Thyroid gland (tissue), 4 donors: ENCODE data around the gene CRYBG3. TPM values are rescaled to one million over a fixed set of nuclear protein-coding genes. Genes with fewer than 3 reads are reported as not detected.

ENCODE experiments used
- DNase-seq, 2 donors: peaks; one replicate each; pipeline ENCODE4 v3.0.0-alpha.2; 2019
- H3K27ac ChIP-seq, 3 donors: fragments of 200-600 bp; sonication (generic); 1 replicate in 2 of 3; 2 replicates in 1 of 3; pipeline ENCODE4 v1.5.1; 2016 to 2019; ENCODE audit warnings: mild to moderate bottlenecking in 1 of 3, moderate library complexity in 1 of 3
- H3K27me3 ChIP-seq: fragments of 200-600 bp; sonication (generic); one replicate; pipeline ENCODE4 v1.5.1; 2019
- H3K36me3 ChIP-seq, 2 donors: fragments of 200-600 bp; sonication (generic); one replicate each; pipeline ENCODE4 v1.5.1; 2016 to 2019
- H3K4me1 ChIP-seq, 2 donors: fragments of 200-600 bp; sonication (generic); one replicate each; pipeline ENCODE4 v1.5.1; 2017 to 2019
- H3K4me3 ChIP-seq, 3 donors: fragments of 200-600 bp; sonication (generic); replicated peaks in 1 of 3; 1 replicate in 2 of 3; 2 replicates in 1 of 3; pipeline ENCODE4 v1.5.1; 2016; ENCODE audit warnings: mild to moderate bottlenecking in 1 of 3
- H3K9me3 ChIP-seq: fragments of 200-600 bp; sonication (generic); one replicate; pipeline ENCODE4 v1.5.1; 2017
- CTCF ChIP-seq, 6 experiments: fragments of 200-600 bp in 3 of 6; fragments of 450-650 bp in 3 of 6; sonication (generic) in 3 of 6; IDR thresholded peaks; one replicate each; pipeline ENCODE4 v1.5.1; 2016 to 2019; ENCODE audit warnings: antibody characterized with exemption in 6 of 6, mild to moderate bottlenecking in 2 of 6, inconsistent platforms in 1 of 6, moderate library complexity in 1 of 6
- POLR2A ChIP-seq, 2 donors: fragments of 450-650 bp; IDR thresholded peaks; one replicate each; pipeline ENCODE4 v1.6.1; 2017; ENCODE audit warnings: antibody characterized with exemption in 2 of 2, mild to moderate bottlenecking in 2 of 2, moderate library complexity in 1 of 2
- WGBS, 2 donors: methylation state at CpG; one replicate each; pipeline ENCODE4 v1.1.5; 2017; 5-methylcytosine and 5-hydroxymethylcytosine counted together
- intact Hi-C: fragments of 100-400 bp; cut with DNase I; formaldehyde crosslinking; loops from one replicate; pipeline ENCODE4 v1.15.1; 2023
- total RNA-seq, 4 donors: library from RNA; depleted of rRNA; stranded (reverse); fragments of >200 nt; gene quantifications; one replicate each; pipeline ENCODE4 v1.2.3, GENCODE V29; 2016

Gene CRYBG3
- total RNA-seq, 4 donors from 2014 or later: 65.3 to 108 (median 79.4) TPM

GRCh38 chr3:97885931-97886824 is 64.4 kb downstream of the CRYBG3 start:
- Histone ChIP-seq H3K4me3 (no peak overlapping the region), H3K4me1 (peaks cover 9 to 10% of the 10 kb centered on the region in 2 donors), H3K36me3 (peaks cover 0 to 28% of the 10 kb centered on the region in 2 donors), H3K27ac (no peak overlapping the region), H3K9me3 (no peaks in the 10 kb centered on the region), H3K27me3 (no peaks in the 10 kb centered on the region)
- TF ChIP-seq CTCF (IDR thresholded peaks at IDR 0.05): no peak
- no peak for TF ChIP-seq POLR2A (IDR thresholded peaks at IDR 0.05)
- intact Hi-C loops: no loop called here
- 67 to 76% methylated on average over 3 of the region's 3 CpGs for WGBS, 2 donors
- no peak for DNase-seq

GRCh38 chr3:97889814-97890213 is 68.0 kb downstream of the CRYBG3 start:
- 94 to 97% methylated on average over 3 of the region's 3 CpGs for WGBS, 2 donors
- TF ChIP-seq CTCF (IDR thresholded peaks at IDR 0.05) (no peak), POLR2A (IDR thresholded peaks at IDR 0.05) (no peak)
- DNase-seq: no peak

GRCh38 chr3:97892852-97893251 is 71.0 kb downstream of the CRYBG3 start:
- no peak overlapping the region for H3K4me3 ChIP-seq
- peaks cover 0 to 14% of the 10 kb centered on the region in 2 donors for H3K36me3 ChIP-seq
- TF ChIP-seq POLR2A (IDR thresholded peaks at IDR 0.05): no peak
- H3K4me1 ChIP-seq: no peaks in the 10 kb centered on the region
- 88 to 90% methylated on average over 1 of the region's 1 CpG for WGBS, 2 donors
- intact Hi-C loops: no loop called here
- no peaks in the 10 kb centered on the region for H3K27me3 ChIP-seq
- DNase-seq: no peak
- H3K9me3 ChIP-seq: no peaks in the 10 kb centered on the region
- no peak overlapping the region for H3K27ac ChIP-seq

More at GRCh38 chr3:97889814-97890213, 68.0 kb downstream of the CRYBG3 start:
- Histone ChIP-seq H3K27me3 (no peaks in the 10 kb centered on the region), H3K36me3 (peaks cover 0 to 23% of the 10 kb centered on the region in 2 donors), H3K4me3 (no peak overlapping the region), H3K4me1 (no peaks in the 10 kb centered on the region), H3K9me3 (no peaks in the 10 kb centered on the region), H3K27ac (no peak overlapping the region)
- intact Hi-C loops: no loop called here

GRCh38 chr3:97895216-97895615 is 73.4 kb downstream of the CRYBG3 start:
- H3K4me3 ChIP-seq: no peak overlapping the region
- TF ChIP-seq CTCF (IDR thresholded peaks at IDR 0.05) (no peak), POLR2A (IDR thresholded peaks at IDR 0.05) (no peak)
- 94 to 96% methylated on average over 3 of the region's 3 CpGs for WGBS, 2 donors
- H3K9me3 ChIP-seq: no peaks in the 10 kb centered on the region
- H3K27ac ChIP-seq: no peak overlapping the region
- no peaks in the 10 kb centered on the region for H3K27me3 ChIP-seq
- DNase-seq: no peak
- no peaks in the 10 kb centered on the region for H3K4me1 ChIP-seq
- intact Hi-C loops: no loop called here
- H3K36me3 ChIP-seq: peaks cover 0 to 3% of the 10 kb centered on the region in 2 donors

- no peak for TF ChIP-seq CTCF (IDR thresholded peaks at IDR 0.05)
- no peak for TF ChIP-seq POLR2A (IDR thresholded peaks at IDR 0.05)
These were observed 74.3 kb downstream of the CRYBG3 start for GRCh38 chr3:97896129-97896528.

More at GRCh38 chr3:97896129-97896528, 74.3 kb downstream of the CRYBG3 start:
- WGBS, 2 donors: 96 to 97% methylated on average over 1 of the region's 1 CpG
- H3K4me3 ChIP-seq: no peak overlapping the region
- peaks cover 0 to 3% of the 10 kb centered on the region in 2 donors for H3K36me3 ChIP-seq
- H3K27me3 ChIP-seq: no peaks in the 10 kb centered on the region
- H3K4me1 ChIP-seq: peaks cover 0 to 3% of the 10 kb centered on the region in 2 donors
- intact Hi-C loops: no loop called here
- DNase-seq: no peak
- no peak overlapping the region for H3K27ac ChIP-seq
- H3K9me3 ChIP-seq: no peaks in the 10 kb centered on the region
